HG02852 (cell line): ENCODE measurements around the gene GNL3.
"Not testable (repeated sequence)": the region's sequence is repeated elsewhere in the genome, so short reads cannot be mapped to it uniquely, and the experiment has no call there.

ENCODE experiments used
- ATAC-seq: cut with Tn5 transposase; IDR thresholded peaks from one replicate; pipeline ENCODE4 v1.9.1; 2021; ENCODE audit warnings: mild to moderate bottlenecking, moderate library complexity; ENCODE audit not compliant: unreplicated experiment

The GNL3 gene

DNA sequence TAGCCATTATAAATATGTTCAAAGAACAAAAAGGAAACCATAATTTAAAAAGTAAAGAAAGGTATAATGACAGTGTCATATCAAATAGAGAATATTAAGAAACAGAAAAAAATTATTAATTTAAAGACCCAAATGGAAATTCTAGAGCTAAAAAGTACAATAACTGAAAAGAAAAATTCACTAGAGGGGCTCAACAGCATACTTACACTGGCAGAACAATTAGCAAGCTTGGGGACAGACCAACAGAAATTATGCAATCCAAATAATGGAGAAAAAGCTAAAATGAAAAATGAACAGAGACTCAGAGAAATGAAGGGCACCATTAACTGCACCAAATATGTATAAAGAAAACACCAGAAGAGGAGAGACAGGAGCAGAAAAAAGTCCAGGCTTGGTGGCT lies 33.8 kb downstream of the GNL3 start:
- ATAC-seq: no peak

DNA sequence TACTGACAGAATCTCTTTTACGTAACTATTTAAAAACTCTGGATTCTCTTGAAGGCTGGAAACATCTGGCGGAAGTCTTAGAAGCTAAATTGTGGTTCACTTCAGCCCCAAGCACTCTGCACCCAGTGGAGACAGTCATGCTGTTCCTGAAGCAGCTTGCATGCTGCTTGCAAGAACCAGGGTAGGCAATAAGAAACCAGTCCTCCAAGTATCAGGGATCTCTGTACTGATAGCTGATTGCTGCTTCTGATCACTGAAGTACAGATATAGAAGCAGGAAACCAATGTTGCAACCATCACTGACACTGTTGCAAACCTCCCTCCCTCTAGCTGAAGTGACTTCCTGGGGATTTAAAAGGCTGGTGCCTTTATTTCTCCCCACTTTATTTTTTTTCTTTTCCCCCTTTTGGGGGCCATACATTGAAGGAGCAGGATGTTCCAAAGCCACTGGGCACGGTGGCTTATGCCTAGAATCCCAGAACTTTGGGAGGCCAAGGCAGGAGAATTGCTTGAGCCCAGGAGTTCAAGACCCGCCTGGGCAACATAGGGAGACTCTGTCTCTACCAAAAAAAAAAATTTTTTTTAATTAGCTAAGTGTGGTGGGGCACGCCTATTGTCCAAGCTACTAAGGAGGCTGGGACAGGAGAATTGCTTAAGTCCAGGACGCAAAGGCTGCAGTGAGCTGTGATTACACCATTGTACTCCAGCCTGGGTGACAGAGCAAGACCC lies 35.3 kb downstream of the GNL3 start:
- peak; percentile 84 for ATAC-seq

GRCh38 chr3:52721730-52722008 lies 35.8 kb downstream of the GNL3 start:
- ATAC-seq: no peak

- no peak for ATAC-seq
Measured at GRCh38 chr3:52722491-52722890, 36.7 kb downstream of the GNL3 start.

GRCh38 chr3:52723935-52724334 lies 38.1 kb downstream of the GNL3 start:
- no peak for ATAC-seq

DNA sequence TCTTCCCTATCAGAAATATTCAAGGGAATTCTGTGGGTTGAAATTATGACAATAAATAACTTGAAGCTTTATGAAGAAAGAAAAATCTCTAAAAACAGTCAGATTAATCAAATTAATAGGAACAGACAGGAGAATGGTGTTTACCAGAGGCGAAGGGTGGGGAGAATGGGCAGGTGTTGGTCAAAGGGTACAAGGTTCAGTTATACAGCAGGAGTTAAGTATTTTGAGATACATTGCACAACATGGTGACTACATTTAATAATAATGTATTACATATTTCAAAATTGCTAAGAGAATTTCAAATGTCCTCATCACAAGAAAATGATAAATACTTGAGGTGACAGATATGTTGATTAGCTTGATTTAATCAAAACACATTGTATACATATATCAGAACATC lies 38.7 kb downstream of the GNL3 start:
- no peak for ATAC-seq

DNA sequence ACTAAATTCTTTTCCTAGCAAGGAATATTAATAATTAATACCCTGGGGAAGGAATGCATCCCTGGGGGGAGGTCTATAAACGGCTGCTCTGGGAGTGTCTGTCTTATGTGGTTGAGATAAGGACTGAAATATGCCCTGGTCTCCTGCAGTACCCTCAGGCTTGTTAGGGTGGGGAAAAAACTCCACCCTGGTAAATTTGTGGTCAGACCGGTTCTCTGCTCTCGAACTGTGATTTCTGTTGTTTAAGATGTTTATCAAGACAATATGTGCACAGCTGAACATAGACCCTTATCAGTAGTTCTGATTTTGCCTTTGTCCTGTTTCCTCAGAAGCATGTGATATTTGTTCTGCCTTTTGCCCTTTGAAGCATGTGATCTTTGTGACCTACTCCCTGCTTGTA lies 42.9 kb downstream of the GNL3 start:
- ATAC-seq: not testable (repeated sequence)

GRCh38 chr3:52730681-52731080 lies 44.8 kb downstream of the GNL3 start:
- ATAC-seq: no peak

DNA sequence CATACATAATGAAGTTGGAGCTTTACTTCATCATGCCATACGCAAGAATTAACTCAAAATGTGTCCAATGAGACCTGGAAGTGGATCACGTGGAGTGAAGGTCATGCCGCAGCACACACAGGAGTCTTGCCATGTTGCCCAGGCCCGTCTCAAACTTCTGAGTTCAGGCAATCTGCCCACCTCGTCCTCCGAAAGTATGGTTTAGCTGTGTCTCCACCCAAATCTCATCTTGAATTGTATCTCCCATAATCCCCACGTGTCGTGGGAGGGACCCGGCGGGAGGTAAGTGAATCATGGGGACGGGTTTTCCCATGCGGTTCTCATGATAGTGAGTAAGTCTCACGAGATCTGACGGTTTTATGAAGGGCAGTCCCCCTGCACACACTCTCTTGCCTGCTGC lies 45.8 kb downstream of the GNL3 start:
- ATAC-seq: no peak

DNA sequence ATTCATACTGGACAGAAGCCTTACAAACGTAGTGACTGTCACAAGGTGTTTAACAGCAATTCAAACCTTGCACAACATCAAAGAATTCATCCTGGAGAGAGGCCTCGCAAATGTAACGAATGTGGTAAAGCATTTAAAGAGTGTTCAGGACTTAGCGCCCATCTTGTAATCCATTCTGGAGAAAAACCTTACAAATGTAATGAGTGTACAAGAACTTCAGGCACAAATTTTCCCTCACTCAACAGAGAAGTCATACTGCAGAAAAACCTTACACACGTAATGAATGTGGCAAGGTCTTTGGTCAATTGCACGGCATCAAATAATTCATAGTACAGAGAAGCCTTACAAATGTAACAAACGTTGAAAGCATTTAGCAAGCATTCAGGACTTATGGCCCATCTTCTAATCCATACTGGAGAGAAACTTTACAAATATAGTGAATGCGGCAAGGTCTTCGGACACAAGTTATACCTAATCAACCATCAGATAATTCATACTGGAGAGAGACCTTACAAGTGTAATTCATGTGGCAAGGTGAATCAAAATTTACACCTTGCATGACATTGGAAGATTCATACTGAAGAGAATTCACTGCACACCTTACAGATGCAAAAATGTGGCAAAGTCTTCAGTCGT lies 47.5 kb downstream of the GNL3 start:
- no peak for ATAC-seq

DNA sequence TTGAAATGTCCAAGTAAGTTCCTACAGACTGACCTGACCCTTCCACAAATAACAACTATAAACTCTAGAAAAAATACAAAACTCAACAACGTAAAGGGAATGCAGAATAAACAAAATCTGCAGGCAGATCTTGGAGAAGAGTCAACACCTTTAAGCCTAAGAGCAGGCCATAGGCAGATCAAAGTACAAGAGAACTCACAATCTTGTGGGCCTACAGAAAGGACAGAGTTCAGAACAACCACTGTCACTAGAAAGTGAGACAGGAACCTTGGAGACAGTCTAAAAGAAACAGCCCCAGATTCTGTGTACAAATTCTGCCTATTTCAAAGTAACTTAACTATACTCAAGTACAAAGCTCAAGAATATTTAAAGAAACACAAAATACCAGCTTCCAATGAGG lies 53.9 kb downstream of the GNL3 start:
- no peak for ATAC-seq

DNA sequence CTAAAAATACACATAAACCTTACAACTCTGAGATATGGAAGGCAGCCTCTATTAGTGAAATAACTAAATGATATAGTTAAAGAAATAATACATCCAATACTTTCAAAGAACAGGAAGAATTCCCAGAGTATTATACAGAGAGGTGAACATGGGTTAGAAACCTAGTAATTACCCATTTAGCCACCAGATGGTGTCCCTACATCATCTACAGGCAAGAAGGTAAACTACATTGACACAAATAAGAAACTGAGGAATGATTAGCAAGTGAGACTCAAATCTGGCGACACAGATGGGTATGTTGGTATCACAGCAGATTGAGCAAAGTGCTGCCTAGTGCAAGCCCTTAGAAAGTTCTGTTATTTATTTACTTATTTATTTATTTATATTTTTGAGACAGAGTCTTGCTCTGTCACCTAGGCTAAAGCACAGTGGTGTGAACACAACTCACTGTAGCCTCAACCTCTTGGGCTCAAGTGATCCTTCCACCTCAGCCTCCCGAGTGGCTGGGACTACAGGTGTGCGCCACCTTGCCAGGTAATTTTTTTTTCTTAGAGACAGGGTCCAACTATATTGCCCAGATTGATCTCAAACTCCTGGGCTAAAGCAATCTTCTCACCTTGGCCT lies 56.7 kb downstream of the GNL3 start:
- ATAC-seq: no peak

DNA sequence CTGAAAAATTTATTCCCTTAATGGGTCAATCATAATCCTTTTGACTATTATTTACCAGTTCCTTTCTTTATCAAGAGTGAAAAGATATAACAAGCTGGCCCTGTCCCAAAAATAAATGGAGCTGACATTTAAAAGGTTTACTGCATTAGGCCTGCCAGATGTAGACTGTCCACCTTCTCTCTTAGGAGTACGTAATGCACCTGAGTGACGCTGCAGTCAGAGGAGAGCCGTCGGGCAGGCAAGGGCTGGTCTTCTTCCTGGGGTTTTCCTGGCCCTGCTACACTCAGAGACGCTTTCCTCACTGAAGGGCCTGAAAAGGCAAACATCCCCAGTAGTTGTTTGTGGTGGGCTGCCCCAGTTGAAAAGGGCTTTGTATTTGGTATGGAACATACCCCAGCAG lies 57.3 kb downstream of the GNL3 start:
- ATAC-seq: no peak

GRCh38 chr3:52743721-52744120 lies 57.9 kb downstream of the GNL3 start:
- ATAC-seq: no peak
